ENCODE data around the gene ST6GAL1. TPM values are rescaled to one million over a fixed set of nuclear protein-coding genes. Genes with fewer than 3 reads are reported as not detected.

Gene ST6GAL1
- total and polyA plus RNA-seq, 7 donors: 5.4 to 60.5 (median 10.0) TPM

- TF ChIP-seq, protein P1, sequence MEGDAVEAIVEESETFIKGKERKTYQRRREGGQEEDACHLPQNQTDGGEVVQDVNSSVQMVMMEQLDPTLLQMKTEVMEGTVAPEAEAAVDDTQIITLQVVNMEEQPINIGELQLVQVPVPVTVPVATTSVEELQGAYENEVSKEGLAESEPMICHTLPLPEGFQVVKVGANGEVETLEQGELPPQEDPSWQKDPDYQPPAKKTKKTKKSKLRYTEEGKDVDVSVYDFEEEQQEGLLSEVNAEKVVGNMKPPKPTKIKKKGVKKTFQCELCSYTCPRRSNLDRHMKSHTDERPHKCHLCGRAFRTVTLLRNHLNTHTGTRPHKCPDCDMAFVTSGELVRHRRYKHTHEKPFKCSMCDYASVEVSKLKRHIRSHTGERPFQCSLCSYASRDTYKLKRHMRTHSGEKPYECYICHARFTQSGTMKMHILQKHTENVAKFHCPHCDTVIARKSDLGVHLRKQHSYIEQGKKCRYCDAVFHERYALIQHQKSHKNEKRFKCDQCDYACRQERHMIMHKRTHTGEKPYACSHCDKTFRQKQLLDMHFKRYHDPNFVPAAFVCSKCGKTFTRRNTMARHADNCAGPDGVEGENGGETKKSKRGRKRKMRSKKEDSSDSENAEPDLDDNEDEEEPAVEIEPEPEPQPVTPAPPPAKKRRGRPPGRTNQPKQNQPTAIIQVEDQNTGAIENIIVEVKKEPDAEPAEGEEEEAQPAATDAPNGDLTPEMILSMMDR (IDR thresholded peaks at IDR 0.05): no peak
- TF ChIP-seq POLR2AphosphoS5 (IDR thresholded peaks at IDR 0.05) (no peak), POLR2A (IDR thresholded peaks at IDR 0.05) (no peak), EP300 (IDR thresholded peaks at IDR 0.05) (no peak)
- H3K27me3 ChIP-seq: no peaks in the 10 kb centered on the region
- 91 to 92% methylated on average over 13 of the region's 13 CpGs for WGBS, 2 donors
- no peaks in the 10 kb centered on the region for H3K36me3 ChIP-seq
- no peak overlapping the region for H3K27ac ChIP-seq
- DNase-seq: no peak
- intact Hi-C loops (cut with DNase I): no loop called here
- H3K4me3 ChIP-seq: no peak overlapping the region
- no peaks in the 10 kb centered on the region for H3K9me3 ChIP-seq
- H3K4me1 ChIP-seq: no peaks in the 10 kb centered on the region
Measured at GRCh38 chr3:187080799-187081450, 150.6 kb downstream of the ST6GAL1 start.

DNA sequence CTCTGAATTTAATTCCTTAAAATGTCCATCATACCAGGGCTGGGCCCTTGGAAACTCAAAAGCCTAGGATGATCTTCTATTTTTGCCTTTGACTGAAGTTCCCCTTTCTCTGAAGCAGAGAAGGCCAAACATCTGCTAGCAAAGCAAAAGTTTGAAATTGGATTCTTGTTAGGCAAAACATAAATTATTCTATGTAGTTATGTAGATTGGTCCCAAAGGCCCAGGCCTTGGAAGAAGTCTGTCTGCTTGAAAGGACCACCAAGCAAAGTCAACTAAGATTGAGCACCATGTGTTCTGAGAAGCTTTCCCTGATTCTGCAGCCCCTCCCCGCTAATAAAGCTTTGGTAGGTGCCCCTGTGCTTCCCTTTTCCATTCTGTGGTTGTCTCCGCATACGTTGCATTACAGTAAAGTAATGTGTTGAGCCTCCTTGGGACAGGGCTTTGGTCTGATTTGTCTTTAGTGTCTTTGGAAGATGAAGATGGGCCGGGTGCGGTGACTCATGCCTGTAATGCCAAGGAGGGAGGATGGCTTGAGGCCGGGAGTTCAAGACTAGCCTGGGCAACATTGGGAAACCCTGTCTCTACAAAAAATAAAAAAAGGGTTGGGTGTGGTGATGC is 152.5 kb downstream of the ST6GAL1 start:
- peaks cover 0 to 4% (median 0%) of the 10 kb centered on the region in 4 donors for H3K9me3 ChIP-seq
- no peaks in the 10 kb centered on the region for H3K27me3 ChIP-seq
- no peaks in the 10 kb centered on the region for H3K4me1 ChIP-seq
- H3K27ac ChIP-seq: no peak overlapping the region
- no peak overlapping the region for H3K4me3 ChIP-seq
- 92 to 96% methylated on average over 6 of the region's 6 CpGs for WGBS, 2 donors
- TF ChIP-seq, protein P1 (IDR thresholded peaks at IDR 0.05): no peak
- no peak for TF ChIP-seq EP300 (IDR thresholded peaks at IDR 0.05)
- no peaks in the 10 kb centered on the region for H3K36me3 ChIP-seq
- DNase-seq: no peak
- intact Hi-C loops (cut with DNase I): no loop called here

GRCh38 chr3:187084126-187084525 is 153.8 kb downstream of the ST6GAL1 start:
- peaks cover 0 to 11% (median 0%) of the 10 kb centered on the region in 4 donors for H3K9me3 ChIP-seq
- H3K4me1 ChIP-seq: no peaks in the 10 kb centered on the region
- DNase-seq: no peak
- intact Hi-C loops (cut with DNase I): no loop called here
- H3K27me3 ChIP-seq: no peaks in the 10 kb centered on the region
- H3K4me3 ChIP-seq: no peak overlapping the region
- 39 to 72% methylated on average over 5 of the region's 5 CpGs for WGBS, 2 donors
- H3K36me3 ChIP-seq: no peaks in the 10 kb centered on the region
- no peak overlapping the region for H3K27ac ChIP-seq
- TF ChIP-seq EP300 (IDR thresholded peaks at IDR 0.05): no peak
- TF ChIP-seq POLR2A (IDR thresholded peaks at IDR 0.05): no peak
- TF ChIP-seq, protein P1 (IDR thresholded peaks at IDR 0.05): no peak
- TF ChIP-seq POLR2AphosphoS5 (IDR thresholded peaks at IDR 0.05): no peak

- H3K4me3 ChIP-seq: no peak overlapping the region
- H3K27ac ChIP-seq: peak overlapping the region in 1 of 4 donors; percentile 11
- WGBS, 2 donors: 18 to 38% methylated on average over 2 of the region's 2 CpGs
- H3K9me3 ChIP-seq: peaks cover 0 to 13% (median 0%) of the 10 kb centered on the region in 4 donors
- DNase-seq: no peak
- intact Hi-C loops (cut with DNase I): no loop called here
- TF ChIP-seq POLR2AphosphoS5 (IDR thresholded peaks at IDR 0.05) (no peak), POLR2A (IDR thresholded peaks at IDR 0.05) (no peak), EP300 (IDR thresholded peaks at IDR 0.05) (no peak)
- TF ChIP-seq, protein P1 (IDR thresholded peaks at IDR 0.05): no peak
- H3K36me3 ChIP-seq: no peaks in the 10 kb centered on the region
- no peaks in the 10 kb centered on the region for H3K4me1 ChIP-seq
- no peaks in the 10 kb centered on the region for H3K27me3 ChIP-seq
Measured at GRCh38 chr3:187084580-187084979, 154.3 kb downstream of the ST6GAL1 start.
